Neural cell (in vitro differentiated cells): ENCODE measurements around the gene CLEC2D.
A peak's percentile ranks its signal among the peaks of the same experiment; 100 is the strongest.

ENCODE experiments used
- CTCF ChIP-seq: fragments of 450-650 bp; IDR thresholded peaks from 2 replicates; pipeline ENCODE4 v1.5.1; 2014; ENCODE audit warnings: antibody characterized with exemption, mild to moderate bottlenecking, moderate library complexity; ENCODE audit not compliant: poor library complexity, severe bottlenecking
- EP300 ChIP-seq: fragments of 450-650 bp; conservative IDR thresholded peaks from 2 replicates; pipeline ENCODE4 v1.6.1; 2014; ENCODE audit warnings: antibody characterized with exemption, mild to moderate bottlenecking, moderate library complexity; ENCODE audit not compliant: poor library complexity, severe bottlenecking
- EZH2 ChIP-seq: fragments of 200-600, 300-800 bp; shearing (Covaris generic), sonication (generic); IDR thresholded peaks from 2 replicates; pipeline ENCODE4 v1.6.1; 2014; ENCODE audit warnings: antibody characterized with exemption, low read length, borderline replicate concordance, mild to moderate bottlenecking; ENCODE audit not compliant: insufficient read depth, poor library complexity, severe bottlenecking
- MXI1 ChIP-seq: fragments of 450-650 bp; conservative IDR thresholded peaks from 2 replicates; pipeline ENCODE4 v1.6.1; 2014; ENCODE audit warnings: antibody characterized with exemption, mild to moderate bottlenecking; ENCODE audit not compliant: poor library complexity, severe bottlenecking
- POLR2AphosphoS5 ChIP-seq: IDR thresholded peaks from 2 replicates; pipeline ENCODE4 v1.6.1; 2012
- RAD21 ChIP-seq: fragments of 450-650 bp; conservative IDR thresholded peaks from 2 replicates; pipeline ENCODE4 v1.6.1; 2014; ENCODE audit warnings: antibody characterized with exemption, mild to moderate bottlenecking, moderate library complexity
- SMC3 ChIP-seq: fragments of 450-650 bp; conservative IDR thresholded peaks from 2 replicates; pipeline ENCODE4 v1.6.1; 2014; ENCODE audit warnings: antibody characterized with exemption, mild to moderate bottlenecking, moderate library complexity; ENCODE audit not compliant: poor library complexity
- TAF1 ChIP-seq: IDR thresholded peaks from 2 replicates; pipeline ENCODE4 v1.6.1; 2012; ENCODE audit warnings: low read depth

GRCh38 chr12:9699898-9700605, 30.5 kb downstream of the CLEC2D start:
- no peak for TF ChIP-seq CTCF
- TF ChIP-seq TAF1: no peak
- no peak for TF ChIP-seq EZH2
- TF ChIP-seq POLR2AphosphoS5: peak; percentile 74
- no peak for TF ChIP-seq RAD21
- TF ChIP-seq MXI1: no peak
- no peak for TF ChIP-seq SMC3
- peak; percentile 91 for TF ChIP-seq EP300
